B cell (primary cell): ENCODE data around the gene TMEM231. TPM values are rescaled to one million over a fixed set of nuclear protein-coding genes. Genes with fewer than 3 reads are reported as not detected.

Source experiments
- ATAC-seq: fragments of 200-7000 bp; cut with Tn5 transposase; one replicate; pipeline ENCODE4 v1.10.0; 2021; ENCODE audit warnings: low read depth, mild to moderate bottlenecking, moderate number of reproducible peaks, moderate library complexity
- CTCF ChIA-PET: fragments of 350-600 bp; sonication (Branson Sonifier 250); formaldehyde crosslinking; loops from one replicate; lab custom pipeline; 2021; ENCODE audit warnings: antibody characterized with exemption, inconsistent platforms; lab: Charles Lee
- POLR2A ChIA-PET: fragments of 350-600 bp; sonication (Branson Sonifier 250); formaldehyde crosslinking; loops from one replicate; lab custom pipeline; 2021; ENCODE audit warnings: antibody characterized with exemption; lab: Charles Lee
- DNase-seq: peaks from one replicate; pipeline ENCODE4 v3.0.0; 2013
- H2AFZ ChIP-seq: 2 replicates; pipeline ENCODE4 v1.6.1; 2012; ENCODE audit warnings: mild to moderate bottlenecking, low read depth, low read length; ENCODE audit not compliant: insufficient read depth, poor library complexity, severe bottlenecking
- H3K27ac ChIP-seq, 2 donors: 1 replicate in 1 of 2; 2 replicates in 1 of 2; pipeline ENCODE4 v1.5.1; 2012 to 2013; ENCODE audit warnings: low read length in 2 of 2, mild to moderate bottlenecking in 2 of 2, moderate library complexity in 1 of 2
- H3K27me3 ChIP-seq, 4 experiments: fragments of 200-600 bp in 1 of 4; sonication (generic) in 1 of 4; replicated peaks in 1 of 4; 1 replicate in 2 of 4; 2 replicates in 2 of 4; pipeline versions ENCODE4 v1.6.1 to v1.7.0; 2013 to 2016; ENCODE audit warnings: low read length in 3 of 4, mild to moderate bottlenecking in 2 of 4, mixed read lengths in 1 of 4, moderate library complexity in 1 of 4; ENCODE audit not compliant: insufficient read depth in 4 of 4, control insufficient read depth in 3 of 4; ENCODE audit errors: control extremely low read depth in 1 of 4
- H3K36me3 ChIP-seq, 2 experiments: replicated peaks in 1 of 2; 1 replicate in 1 of 2; 2 replicates in 1 of 2; pipeline versions ENCODE4 v1.6.1 to v1.7.1; 2013; ENCODE audit warnings: low read length in 1 of 2; ENCODE audit not compliant: insufficient read depth in 2 of 2, control insufficient read depth in 1 of 2; ENCODE audit errors: control extremely low read depth in 1 of 2, extremely low read depth in 1 of 2
- H3K4me1 ChIP-seq, 2 donors: fragments of 200-600 bp in 1 of 2; sonication (generic) in 1 of 2; 1 replicate in 1 of 2; 2 replicates in 1 of 2; pipeline versions ENCODE4 v1.5.1 to v1.6.1; 2013 to 2017; ENCODE audit warnings: low read length in 2 of 2; ENCODE audit not compliant: control insufficient read depth in 2 of 2, insufficient read depth in 2 of 2
- H3K4me2 ChIP-seq: replicated peaks from 2 replicates; pipeline ENCODE3; 2012; ENCODE audit warnings: mild to moderate bottlenecking, low read depth, low read length; ENCODE audit not compliant: poor library complexity, severe bottlenecking
- H3K4me3 ChIP-seq, 5 experiments: fragments of 200-600 bp in 1 of 5; sonication (generic) in 1 of 5; 1 replicate in 3 of 5; 2 replicates in 2 of 5; pipeline versions ENCODE4 v1.5.1 to v1.7.0; 2011 to 2016; ENCODE audit warnings: low read length in 4 of 5, mild to moderate bottlenecking in 4 of 5, low read depth in 2 of 5, control low read depth in 1 of 5, moderate library complexity in 1 of 5; ENCODE audit not compliant: insufficient read depth in 1 of 5; ENCODE audit errors: control extremely low read depth in 1 of 5, extremely low read depth in 1 of 5
- H3K79me2 ChIP-seq: fragments of 200-600 bp; sonication (generic); one replicate; pipeline ENCODE4 v1.6.0; 2016; ENCODE audit warnings: low read length; ENCODE audit not compliant: control insufficient read depth, insufficient read depth
- H3K9ac ChIP-seq: fragments of 200-600 bp; sonication (generic); 2 replicates; pipeline ENCODE4 v1.6.1; 2017; ENCODE audit warnings: mild to moderate bottlenecking, low read length, moderate library complexity
- H3K9me3 ChIP-seq, 3 donors: one replicate each; pipeline versions ENCODE4 v1.6.1 to v1.7.1; 2013; ENCODE audit warnings: low read length in 2 of 3; ENCODE audit not compliant: control insufficient read depth in 2 of 3, insufficient read depth in 1 of 3; ENCODE audit errors: control extremely low read depth in 1 of 3
- H4K20me1 ChIP-seq: 2 replicates; pipeline ENCODE4 v1.6.0; 2012; ENCODE audit warnings: mild to moderate bottlenecking, low read length; ENCODE audit not compliant: insufficient read depth, control insufficient read depth, poor library complexity, severe bottlenecking
- H3K27ac Mint-ChIP-seq: one replicate; pipeline ENCODE4 v1.8.0; 2021; ENCODE audit warnings: mixed read lengths
- H3K27me3 Mint-ChIP-seq: one replicate; pipeline ENCODE4 v1.8.0; 2021; ENCODE audit warnings: mixed read lengths
- H3K4me1 Mint-ChIP-seq: one replicate; pipeline ENCODE4 v1.8.0; 2021; ENCODE audit warnings: mixed read lengths
- H3K4me3 Mint-ChIP-seq: one replicate; pipeline ENCODE4 v1.8.0; 2021; ENCODE audit warnings: mixed read lengths
- H3K9me3 Mint-ChIP-seq: one replicate; pipeline ENCODE4 v1.8.0; 2022; ENCODE audit warnings: mixed read lengths; ENCODE audit not compliant: insufficient read depth
- CTCF ChIP-seq: fragments of 200-600 bp; IDR thresholded peaks from one replicate; pipeline ENCODE4 v1.8.0; 2022; ENCODE audit warnings: antibody characterized with exemption, mild to moderate bottlenecking
- EZH2 ChIP-seq: IDR thresholded peaks from 2 replicates; pipeline ENCODE4 v1.6.1; 2012; ENCODE audit warnings: borderline replicate concordance, low read depth, mild to moderate bottlenecking, moderate library complexity, low read length; ENCODE audit not compliant: insufficient read depth, poor library complexity, severe bottlenecking
- WGBS: methylation state at CpG from one replicate; pipeline ENCODE4 v1.1.5; 2013; ENCODE audit warnings: missing lambda C conversion rate; ENCODE audit not compliant: insufficient coverage; 5-methylcytosine and 5-hydroxymethylcytosine counted together
- intact Hi-C: fragments of 100-400 bp; cut with micrococcal nuclease; formaldehyde crosslinking; loops from one replicate; pipeline ENCODE4 v1.10.0; 2022
- polyA plus RNA-seq: library from polyadenylated mRNA; depleted of rRNA; stranded (reverse); fragments of >200 nt; gene quantifications from 2 replicates; pipeline ENCODE4 v1.2.3, GENCODE V29; 2012
- total RNA-seq, 2 donors: library from RNA; stranded (reverse); fragments of 120-200 nt in 1 of 2; gene quantifications; 1 replicate in 1 of 2; 2 replicates in 1 of 2; pipeline versions ENCODE4 v1.2.3 to v1.2.4, GENCODE V29; 2013 to 2022

TMEM231 gene
- total and polyA plus RNA-seq, 2 donors (not counting 1 experiment from before 2014, with no cell fraction given), result 4.2 to 6.0 TPM

GRCh38 chr16:75588716-75589115 lies 32.7 kb upstream of the TMEM231 start:
- no peaks in the 10 kb centered on the region for H3K9me3 ChIP-seq
- no peak overlapping the region for H3K4me2 ChIP-seq
- no peaks in the 10 kb centered on the region for H3K9me3 Mint-ChIP-seq
- DNase-seq (no peak), ATAC-seq (no peak)
- H3K9ac ChIP-seq, result no peak overlapping the region
- no peak overlapping the region for H3K27ac ChIP-seq
- WGBS, result 100% methylated on average over 3 of the region's 4 CpGs
- H3K4me1 ChIP-seq, result peaks cover 19% of the 10 kb centered on the region in 2 donors
- H3K27ac Mint-ChIP-seq, result no peak overlapping the region
- intact Hi-C loops, result no loop called here
- H3K4me3 ChIP-seq, result no peak overlapping the region
- no peaks in the 10 kb centered on the region for H3K27me3 Mint-ChIP-seq
- H2AFZ ChIP-seq, result no peak overlapping the region
- H3K79me2 ChIP-seq, result no peaks in the 10 kb centered on the region
- POLR2A ChIA-PET, result interaction anchor here (0.6 to 0.8 kb wide), 2 partner anchors 29 to 187 kb away, joined by 3 to 4 read pairs; no protein-coding TSS in a partner anchor
- TF ChIP-seq EZH2, result no peak
- TF ChIP-seq CTCF, result no peak
- no peaks in the 10 kb centered on the region for H3K27me3 ChIP-seq
- CTCF ChIA-PET, result no interaction called here
- H3K4me3 Mint-ChIP-seq, result no peak overlapping the region
- no peaks in the 10 kb centered on the region for H4K20me1 ChIP-seq
- H3K4me1 Mint-ChIP-seq, result peaks cover 23% of the 10 kb centered on the region
- no peaks in the 10 kb centered on the region for H3K36me3 ChIP-seq

GRCh38 chr16:75584108-75584507 lies 28.1 kb upstream of the TMEM231 start:
- Histone ChIP-seq H3K36me3 (no peaks in the 10 kb centered on the region), H4K20me1 (no peaks in the 10 kb centered on the region), H3K79me2 (no peaks in the 10 kb centered on the region), H3K9ac (peak overlapping the region; percentile 39), H3K27ac (peak overlapping the region; percentile 34 to 70), H3K4me1 (peaks cover 30 to 54% of the 10 kb centered on the region in 2 donors), H3K27me3 (no peaks in the 10 kb centered on the region), H3K9me3 (no peaks in the 10 kb centered on the region), H2AFZ (peak overlapping the region; percentile 54), H3K4me3 (peak overlapping the region in 1 of 5 experiments; percentile 29), H3K4me2 (peak overlapping the region; percentile 42)
- DNase-seq (peak; percentile 60), ATAC-seq (peak; percentile 87)
- H3K4me1 Mint-ChIP-seq, result peaks cover 48% of the 10 kb centered on the region
- CTCF ChIA-PET, result interaction anchor here (0.9 to 1.2 kb wide), 2 partner anchors 10 to 32 kb away, joined by 3 read pairs; no protein-coding TSS in a partner anchor
- TF ChIP-seq EZH2 (no peak), CTCF (no peak)
- H3K9me3 Mint-ChIP-seq, result no peaks in the 10 kb centered on the region
- POLR2A ChIA-PET, result interaction anchor here (0.5 kb wide), 1 partner anchor 30 kb away, joined by 6 read pairs; no protein-coding TSS in a partner anchor
- peak overlapping the region; percentile 33 for H3K4me3 Mint-ChIP-seq
- H3K27me3 Mint-ChIP-seq, result no peaks in the 10 kb centered on the region
- WGBS, result 14% methylated on average over 1 of the region's 3 CpGs
- peak overlapping the region; percentile 65 for H3K27ac Mint-ChIP-seq
- intact Hi-C loops, result loop anchor here (2.0 kb wide), 1 partner anchor 13 kb away; no protein-coding TSS in a partner anchor
